HG02642 (cell line): ENCODE data around the gene ARL15.

Source experiments
- ATAC-seq: cut with Tn5 transposase; IDR thresholded peaks from one replicate; pipeline ENCODE4 v1.9.1; 2021; ENCODE audit warnings: mild to moderate bottlenecking; ENCODE audit not compliant: unreplicated experiment, poor library complexity

The ARL15 gene

GRCh38 chr5:54214722-54215121, 95.7 kb downstream of the ARL15 start:
- ATAC-seq = no peak

DNA sequence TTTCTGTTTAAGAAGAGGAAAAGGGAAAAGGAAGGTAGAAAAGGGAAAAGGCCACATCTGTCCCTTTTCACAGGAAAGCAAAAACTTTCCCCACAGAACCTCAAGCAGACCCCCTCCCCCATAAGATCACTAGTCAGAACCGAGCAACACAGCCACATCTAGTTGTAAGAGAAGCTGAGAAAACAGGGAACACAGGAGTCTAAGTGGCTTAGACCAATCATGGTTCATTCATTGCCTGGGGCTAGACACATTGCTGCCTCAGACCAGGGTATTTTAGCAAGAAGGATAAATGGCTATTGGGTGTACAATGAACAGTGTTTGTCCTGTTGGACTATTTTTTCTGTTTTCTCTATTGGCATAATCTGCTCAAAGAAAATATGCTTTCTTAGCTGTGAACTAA, 98.0 kb downstream of the ARL15 start:
- ATAC-seq = no peak

GRCh38 chr5:54211912-54212311, 98.5 kb downstream of the ARL15 start:
- no peak for ATAC-seq

DNA sequence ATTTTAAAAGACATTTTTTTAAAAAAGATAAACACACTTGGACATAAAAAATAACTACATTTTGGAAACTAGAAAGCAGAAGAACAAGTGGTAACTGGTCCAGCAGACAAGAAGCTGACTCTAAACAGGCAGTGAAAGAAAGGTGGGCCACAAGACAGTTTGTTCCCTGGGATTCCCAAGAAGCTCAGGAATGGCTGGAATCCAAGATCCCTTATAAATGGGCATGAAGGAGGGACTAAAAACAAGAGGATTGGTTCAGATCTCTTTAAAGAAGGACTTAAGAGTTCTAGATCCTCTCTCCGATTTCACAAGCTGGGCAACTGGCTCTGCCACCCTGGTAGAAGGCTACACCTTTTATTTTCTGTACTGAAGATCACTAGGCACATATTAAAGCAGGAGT, 102.8 kb downstream of the ARL15 start:
- no peak for ATAC-seq

GRCh38 chr5:54206580-54207229, 103.7 kb downstream of the ARL15 start:
- peak; percentile 95 for ATAC-seq

GRCh38 chr5:54205918-54206317, 104.5 kb downstream of the ARL15 start:
- no peak for ATAC-seq

- no peak for ATAC-seq
Observed at GRCh38 chr5:54205453-54205852, 104.9 kb downstream of the ARL15 start.

- ATAC-seq = no peak
Observed at GRCh38 chr5:54197018-54197417, 113.4 kb downstream of the ARL15 start.

DNA sequence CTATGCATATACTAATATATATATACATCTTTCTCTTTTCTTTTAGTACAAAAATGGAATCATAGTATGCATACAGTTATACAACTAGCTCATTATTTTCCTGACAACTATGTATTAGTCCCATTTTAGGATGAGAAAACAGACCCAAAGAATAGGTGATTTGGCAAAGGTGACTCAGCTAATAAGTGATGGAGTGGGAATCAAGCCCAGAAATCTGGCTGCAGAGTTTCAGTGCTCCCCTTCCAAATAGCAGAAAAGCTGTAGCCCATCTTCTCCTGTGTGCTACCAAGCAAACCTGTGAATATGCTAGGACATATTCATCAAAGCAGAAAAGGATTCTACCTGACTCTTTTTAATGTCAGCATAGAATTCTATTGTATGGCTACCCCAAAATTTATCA, 114.7 kb downstream of the ARL15 start:
- no peak for ATAC-seq

GRCh38 chr5:54194318-54194717, 116.1 kb downstream of the ARL15 start:
- no peak for ATAC-seq

- no peak for ATAC-seq
Observed at GRCh38 chr5:54187694-54188093, 122.7 kb downstream of the ARL15 start.

GRCh38 chr5:54186912-54187445, 123.4 kb downstream of the ARL15 start:
- no peak for ATAC-seq

DNA sequence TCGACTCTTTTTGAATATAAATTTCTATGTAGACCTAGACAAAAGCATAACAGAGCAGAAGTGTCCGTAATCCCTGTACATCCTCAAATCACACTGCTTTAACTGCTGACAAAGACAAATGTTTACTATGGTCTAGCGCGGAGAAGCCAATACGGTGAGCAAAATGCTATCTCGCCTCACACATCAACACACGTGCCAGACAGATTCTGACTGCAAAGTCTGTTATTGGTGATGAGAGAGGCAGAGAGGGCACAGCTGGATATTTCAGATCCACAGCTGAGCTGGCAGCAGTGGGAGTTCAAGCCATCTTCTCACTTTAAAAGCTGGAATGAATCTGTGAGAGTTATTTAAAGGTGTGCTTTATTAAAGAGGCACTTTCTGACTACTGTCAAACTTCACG, 124.3 kb downstream of the ARL15 start:
- no peak for ATAC-seq

GRCh38 chr5:54184806-54185205, 125.6 kb downstream of the ARL15 start:
- ATAC-seq = no peak

- ATAC-seq = no peak
Observed at GRCh38 chr5:54180630-54181031, 129.7 kb downstream of the ARL15 start.

- no peak for ATAC-seq
Observed at GRCh38 chr5:54178991-54179390, 131.4 kb downstream of the ARL15 start.

DNA sequence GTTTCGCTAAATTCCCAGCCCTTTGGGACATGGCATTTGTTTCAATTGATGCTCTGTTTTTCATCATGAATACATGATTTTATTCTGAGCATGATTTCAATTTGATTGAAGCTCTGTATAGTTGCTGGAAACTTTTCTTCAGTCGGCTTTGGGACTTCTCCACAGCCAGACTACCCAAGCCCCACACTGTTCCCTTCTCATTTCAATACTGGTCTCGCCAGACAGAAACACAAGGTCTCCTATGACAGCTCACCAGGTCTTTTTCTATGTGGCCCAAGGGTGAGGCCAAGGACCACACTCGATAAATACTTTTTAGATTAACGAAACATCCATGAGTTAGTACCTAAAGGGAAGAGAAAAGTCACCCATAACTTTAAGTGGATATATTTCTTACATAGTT, 132.2 kb downstream of the ARL15 start:
- no peak for ATAC-seq

GRCh38 chr5:54177058-54177457, 133.3 kb downstream of the ARL15 start:
- ATAC-seq = no peak

DNA sequence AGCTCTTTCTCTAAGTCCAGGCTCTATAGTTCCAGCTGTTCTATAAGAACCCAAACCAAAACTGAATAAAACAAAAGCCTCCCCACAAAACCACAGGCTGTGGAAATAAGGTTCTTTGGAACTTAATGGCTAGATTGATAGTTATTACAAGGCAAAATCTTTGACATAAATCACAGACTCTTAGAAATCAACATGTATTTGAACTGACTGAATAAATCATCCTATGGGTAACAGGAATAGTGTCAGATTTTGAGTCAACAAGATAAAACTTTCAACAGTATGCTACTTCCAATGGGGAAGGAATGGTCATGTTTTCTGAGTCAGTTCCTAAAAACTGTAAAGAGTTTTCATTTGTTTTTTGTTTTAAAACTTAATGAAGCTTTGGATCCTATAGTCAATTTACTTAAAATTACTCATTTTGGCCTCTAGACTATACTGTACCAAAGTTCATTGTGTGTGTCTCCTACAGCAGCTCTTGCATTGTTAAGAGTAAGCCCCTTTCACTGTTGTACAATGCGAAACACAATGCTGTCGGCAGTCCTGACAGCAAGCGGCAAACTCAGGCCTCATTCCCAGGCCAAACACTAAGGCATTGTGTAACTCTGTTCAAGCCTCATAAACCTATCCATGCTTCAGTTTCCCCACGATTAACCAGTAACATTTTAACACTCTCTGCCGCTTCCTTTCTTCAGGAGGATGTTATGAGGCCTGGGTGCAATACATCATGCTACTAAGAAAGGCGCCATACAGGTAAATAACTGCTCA, 134.1 kb downstream of the ARL15 start:
- ATAC-seq = no peak

GRCh38 chr5:54173251-54173650, 137.1 kb downstream of the ARL15 start:
- ATAC-seq = no peak

DNA sequence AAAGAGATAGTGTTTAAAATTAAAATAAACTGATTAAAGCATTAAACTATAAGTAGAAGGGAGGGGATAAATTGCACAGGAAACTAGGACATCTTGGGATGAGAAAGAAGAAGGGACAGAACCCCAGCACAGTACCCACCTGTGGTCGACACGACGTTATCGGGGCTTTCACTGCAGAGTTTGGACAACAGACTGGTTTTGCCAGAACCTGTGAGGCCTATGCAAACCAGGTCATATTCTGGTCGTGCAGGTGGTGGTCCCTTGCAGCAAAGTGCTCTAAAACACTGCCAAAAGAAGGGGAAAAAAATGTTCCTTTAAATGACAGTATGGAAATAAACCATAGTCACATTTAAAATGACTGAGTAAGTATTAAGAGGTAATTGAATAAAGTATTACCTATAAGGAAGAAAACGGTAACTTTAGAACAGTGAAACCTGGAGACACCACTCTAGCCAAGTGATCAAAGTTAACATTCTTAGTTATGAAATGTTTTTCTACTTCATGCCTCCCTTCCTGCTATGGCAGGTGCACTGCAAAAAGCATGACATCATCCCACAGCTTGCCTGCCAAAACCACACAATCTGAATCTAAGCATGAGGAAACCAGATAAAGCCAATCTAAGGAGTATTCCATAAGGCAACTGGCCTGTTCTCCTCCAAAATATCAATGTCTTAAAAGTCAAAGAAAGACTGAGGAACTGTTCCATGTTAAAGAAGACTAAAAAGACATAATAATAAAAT, 138.6 kb downstream of the ARL15 start:
- peak; percentile 52 for ATAC-seq
